SK-N-MC (cell line): ENCODE results near the gene PDE4B.
"Not testable (repeated sequence)": the region's sequence is repeated elsewhere in the genome, so short reads cannot be mapped to it uniquely, and the experiment has no call there.

Experiments
- DNase-seq: peaks from one replicate; pipeline ENCODE4 v3.0.0-alpha.2; 2011; ENCODE audit warnings: low read depth, low spot score
- H3K27ac ChIP-seq: fragments of 200-600 bp; sonication (generic); 2 replicates; pipeline ENCODE4 v1.5.1; 2016; ENCODE audit warnings: mixed run types
- H3K36me3 ChIP-seq: fragments of 200-600 bp; sonication (generic); 2 replicates; pipeline ENCODE4 v1.6.1; 2017; ENCODE audit warnings: antibody characterized with exemption, low read length, mixed read lengths; ENCODE audit not compliant: insufficient read depth
- H3K4me3 ChIP-seq: fragments of 200-600 bp; sonication (generic); 2 replicates; pipeline ENCODE4 v1.5.1; 2016
- H3K9ac ChIP-seq: fragments of 200-600 bp; sonication (generic); 2 replicates; pipeline ENCODE4 v1.8.0; 2017; ENCODE audit warnings: mixed run types, mixed read lengths; ENCODE audit not compliant: insufficient read length
- H3K9me3 ChIP-seq: fragments of 200-600 bp; sonication (generic); 2 replicates; pipeline ENCODE4 v1.6.1; 2017; ENCODE audit warnings: low read depth, mild to moderate bottlenecking, antibody characterized with exemption, low read length, moderate library complexity, mixed read lengths
- EZH2 ChIP-seq: fragments of 200-600 bp; sonication (generic); IDR thresholded peaks from one replicate; pipeline ENCODE4 v1.6.1; 2017; ENCODE audit warnings: antibody characterized with exemption
- FOXP2 ChIP-seq: optimal IDR thresholded peaks from 2 replicates; pipeline ENCODE3; 2011; ENCODE audit warnings: mild to moderate bottlenecking, moderate library complexity; ENCODE audit not compliant: insufficient read depth; ENCODE audit errors: extremely low read length, control extremely low read depth
- POLR2AphosphoS5 ChIP-seq: IDR thresholded peaks from 2 replicates; pipeline ENCODE4 v1.6.1; 2012; ENCODE audit warnings: mild to moderate bottlenecking, low read depth, low read length, borderline replicate concordance

Gene PDE4B

DNA sequence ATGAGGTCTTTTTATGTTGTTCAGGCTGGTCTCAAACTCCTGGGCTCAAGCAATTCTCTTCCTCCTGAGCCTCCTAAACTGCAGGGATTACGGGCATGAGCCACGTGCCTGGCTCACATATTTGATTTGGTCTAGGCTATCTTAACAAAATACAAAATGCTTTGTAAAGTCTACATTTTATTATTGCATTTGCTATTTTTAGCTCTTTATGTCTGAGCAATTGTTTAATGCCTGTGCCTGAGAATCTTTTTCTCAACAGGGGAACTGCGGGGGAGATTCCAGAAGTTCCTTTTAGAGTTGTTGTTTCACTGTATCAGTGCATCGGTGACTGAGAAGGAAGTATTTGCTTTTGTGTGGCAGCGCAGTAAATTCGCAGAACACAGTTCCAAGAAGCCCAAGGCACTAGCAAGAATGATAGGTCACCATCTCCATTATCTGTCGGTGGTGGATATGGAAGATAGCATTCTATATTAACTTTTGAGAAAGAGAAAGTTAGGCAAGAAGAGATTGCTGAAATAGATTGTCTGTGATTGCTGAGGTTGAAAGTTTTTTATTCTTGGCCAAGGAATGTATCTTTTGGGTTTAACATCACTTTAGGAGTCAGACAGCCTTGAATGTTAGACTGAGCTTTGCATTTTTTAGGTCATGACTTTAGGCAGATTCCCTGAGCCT lies 167.3 kb downstream of the PDE4B start:
- no peak for DNase-seq
- Histone ChIP-seq H3K9me3 (no peaks in the 10 kb centered on the region), H3K4me3 (no peak overlapping the region), H3K36me3 (no peaks in the 10 kb centered on the region), H3K9ac (peak overlapping the region; percentile 8), H3K27ac (no peak overlapping the region)
- TF ChIP-seq POLR2AphosphoS5 (no peak), EZH2 (no peak), FOXP2 (no peak)

DNA sequence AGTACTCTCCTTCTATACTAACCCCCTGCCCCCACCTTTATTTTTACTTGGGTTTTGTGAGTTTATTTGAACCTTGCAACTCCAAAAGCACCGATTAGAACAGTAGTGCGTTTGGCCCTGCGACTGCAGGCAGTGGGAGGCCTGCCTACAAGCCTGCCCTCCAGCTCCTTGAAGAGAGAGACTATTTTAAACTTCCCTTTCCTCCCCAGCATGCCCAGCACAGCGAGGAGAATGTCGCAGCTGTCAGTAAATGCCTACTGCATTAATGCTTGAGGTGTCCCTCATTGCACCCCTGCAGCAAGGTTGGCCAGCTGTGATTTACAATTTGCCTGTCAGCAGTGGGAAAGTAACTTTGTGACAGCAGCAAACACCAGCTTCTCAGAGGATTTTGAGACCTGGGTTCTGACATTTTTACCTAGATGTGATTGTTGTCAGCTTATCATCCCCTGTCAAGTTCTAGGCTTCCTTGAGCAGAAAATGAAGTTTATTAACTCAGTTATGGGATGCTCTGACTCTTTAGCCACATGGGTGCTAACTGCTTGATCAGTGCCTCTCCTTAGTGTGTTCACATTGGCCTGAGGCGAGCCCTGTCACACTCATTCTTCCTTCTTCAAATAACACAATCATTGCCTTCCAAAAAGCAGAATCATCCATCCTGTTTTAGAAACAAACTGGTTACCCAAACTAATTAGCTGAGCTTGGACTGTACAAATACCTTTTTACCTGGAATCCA lies 170.6 kb downstream of the PDE4B start:
- H3K36me3 ChIP-seq: no peaks in the 10 kb centered on the region
- H3K9ac ChIP-seq: no peak overlapping the region
- no peak overlapping the region for H3K4me3 ChIP-seq
- no peaks in the 10 kb centered on the region for H3K9me3 ChIP-seq
- H3K27ac ChIP-seq: no peak overlapping the region
- DNase-seq: no peak
- TF ChIP-seq POLR2AphosphoS5 (no peak), EZH2 (no peak), FOXP2 (no peak)

DNA sequence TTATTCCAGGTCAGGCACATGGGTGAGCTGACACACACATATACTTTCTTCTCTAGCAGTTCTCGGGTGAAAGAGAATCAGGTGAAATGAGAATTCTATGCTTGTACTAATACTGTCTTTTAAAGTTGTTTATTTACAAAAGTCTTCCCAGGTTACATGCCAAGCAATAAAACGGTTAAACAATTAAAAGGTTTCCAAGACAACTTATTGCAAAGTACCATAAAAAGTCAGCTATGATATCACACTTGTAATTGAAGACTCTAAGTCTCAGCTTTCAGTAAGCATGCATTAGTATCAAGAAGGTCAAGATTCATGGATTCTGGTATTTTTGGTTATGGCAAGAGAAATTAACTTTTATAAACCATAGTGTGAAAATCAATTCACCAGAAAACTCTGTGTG lies 171.4 kb downstream of the PDE4B start:
- DNase-seq: no peak
- no peaks in the 10 kb centered on the region for H3K9me3 ChIP-seq
- TF ChIP-seq POLR2AphosphoS5 (no peak), EZH2 (no peak), FOXP2 (no peak)
- no peak overlapping the region for H3K27ac ChIP-seq
- H3K9ac ChIP-seq: no peak overlapping the region
- H3K36me3 ChIP-seq: no peaks in the 10 kb centered on the region
- H3K4me3 ChIP-seq: no peak overlapping the region

DNA sequence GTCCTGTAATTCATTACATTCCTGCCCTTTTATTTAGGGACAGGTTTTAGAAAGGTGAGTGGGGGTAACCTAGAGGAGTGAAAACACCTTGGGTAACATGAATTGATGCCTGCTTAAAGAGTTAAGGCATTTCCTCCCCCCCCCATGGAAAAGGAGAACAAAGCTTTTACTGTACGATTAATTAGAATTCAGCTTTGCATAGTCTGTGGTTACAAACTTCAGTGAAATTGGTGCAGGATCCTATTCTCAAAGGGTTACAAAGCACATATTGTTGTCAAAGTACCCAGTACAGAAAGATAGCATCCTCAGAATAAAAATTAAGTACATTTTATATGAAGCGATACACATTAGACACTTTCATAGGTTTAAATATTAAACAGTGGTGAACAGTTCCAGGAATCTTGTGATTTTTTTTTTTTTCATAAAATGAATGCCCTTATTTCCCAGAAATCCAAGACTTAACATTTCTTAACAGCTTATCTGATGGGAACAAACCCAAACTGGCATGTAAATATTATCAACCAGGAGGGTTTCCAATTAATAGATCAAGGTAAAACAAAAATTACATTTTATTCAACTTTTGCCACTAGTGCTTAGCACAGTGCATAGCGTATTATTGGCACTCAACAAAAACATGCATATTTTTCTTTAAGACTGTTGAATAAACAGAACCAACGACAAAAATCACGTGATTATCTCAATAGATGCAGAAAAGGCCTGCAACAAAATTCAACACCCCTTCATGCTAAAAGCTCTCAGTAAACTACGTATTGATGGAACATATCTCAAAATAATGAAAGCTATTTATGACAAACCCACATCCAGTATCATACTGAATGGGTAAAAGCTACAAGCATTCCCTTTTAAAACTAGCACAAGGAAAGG lies 172.7 kb downstream of the PDE4B start:
- no peak for DNase-seq
- H3K9ac ChIP-seq: no peak overlapping the region
- TF ChIP-seq POLR2AphosphoS5 (no peak), EZH2 (no peak), FOXP2 (no peak)

DNA sequence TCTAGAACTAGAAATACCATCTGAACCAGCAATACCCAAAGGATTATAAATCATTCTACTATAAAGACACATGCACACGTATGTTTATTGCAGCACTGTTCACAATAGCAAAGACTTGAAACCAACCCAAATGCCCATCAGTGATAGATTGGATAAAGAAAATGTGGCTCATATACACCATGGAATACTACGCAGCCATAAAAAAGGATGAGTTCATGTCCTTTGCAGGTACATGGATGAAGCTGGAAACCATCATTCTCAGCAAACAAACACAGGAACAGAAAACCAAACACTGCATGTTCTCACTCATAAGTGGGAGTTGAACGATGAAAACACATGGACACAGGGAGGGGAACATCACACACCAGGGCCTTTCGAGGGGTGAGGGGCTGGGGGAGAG lies 174.8 kb downstream of the PDE4B start:
- not testable (repeated sequence) for H3K9me3 ChIP-seq, H3K9ac ChIP-seq, H3K4me3 ChIP-seq, H3K36me3 ChIP-seq, DNase-seq, H3K27ac ChIP-seq

More for the DNA sequence above, 172.7 kb downstream of the PDE4B start:
- Histone ChIP-seq H3K9me3 (no peaks in the 10 kb centered on the region), H3K27ac (no peak overlapping the region), H3K36me3 (no peaks in the 10 kb centered on the region), H3K4me3 (no peak overlapping the region)

DNA sequence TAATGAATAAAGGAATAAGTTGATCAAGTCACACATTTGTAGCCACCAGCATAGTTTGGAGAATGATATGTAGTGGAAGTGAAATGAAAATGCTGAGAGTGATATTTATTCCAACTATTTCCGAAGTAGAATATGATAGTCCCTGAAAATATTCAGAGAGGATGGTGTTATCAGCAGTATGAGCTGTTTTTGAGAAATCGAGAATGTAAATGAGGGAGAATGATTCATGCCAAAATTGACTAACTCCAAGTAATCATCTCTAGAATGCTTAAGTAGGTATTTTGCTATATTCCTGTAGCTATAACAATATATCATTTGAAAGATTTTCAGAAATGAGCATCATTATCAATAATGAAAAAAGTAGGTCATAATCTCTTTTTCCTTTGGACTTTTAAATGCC lies 178.9 kb downstream of the PDE4B start:
- no peak for DNase-seq
- TF ChIP-seq POLR2AphosphoS5 (no peak), EZH2 (no peak), FOXP2 (no peak)
- no peak overlapping the region for H3K4me3 ChIP-seq

DNA sequence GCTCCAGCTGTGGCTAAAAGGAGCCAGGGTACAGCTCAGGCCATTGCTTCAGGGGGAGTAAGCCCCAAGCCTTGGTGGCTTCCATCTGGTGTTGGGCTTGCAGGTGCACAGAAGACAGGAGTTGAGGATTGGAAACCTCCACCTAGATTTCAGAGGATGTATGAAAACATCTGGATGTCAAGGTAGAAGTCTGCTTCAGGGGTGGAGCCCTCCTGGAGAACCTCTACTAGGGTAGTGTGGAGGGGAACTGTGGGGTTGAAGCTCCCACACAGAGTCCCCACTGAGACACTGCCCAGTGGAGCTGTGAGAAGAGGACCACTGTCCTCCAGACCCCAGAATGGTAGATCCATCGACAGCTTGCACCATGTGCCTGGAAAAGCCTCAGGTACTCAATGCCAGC lies 183.0 kb downstream of the PDE4B start:
- no peak for DNase-seq
- no peak overlapping the region for H3K27ac ChIP-seq

More for the DNA sequence above, 178.9 kb downstream of the PDE4B start:
- Histone ChIP-seq H3K9ac (no peak overlapping the region), H3K36me3 (no peaks in the 10 kb centered on the region), H3K9me3 (no peaks in the 10 kb centered on the region), H3K27ac (no peak overlapping the region)

More for the DNA sequence above, 183.0 kb downstream of the PDE4B start:
- Histone ChIP-seq H3K9me3 (no peaks in the 10 kb centered on the region), H3K4me3 (no peak overlapping the region), H3K36me3 (no peaks in the 10 kb centered on the region), H3K9ac (no peak overlapping the region)
- TF ChIP-seq EZH2: no peak
- no peak for TF ChIP-seq POLR2AphosphoS5
- no peak for TF ChIP-seq FOXP2
